MG63 (cell line): Measurements from ENCODE around the gene IL22RA1. TPM values are rescaled to one million over a fixed set of nuclear protein-coding genes. Genes with fewer than 3 reads are reported as not detected.

Source experiments
- DNase-seq: peaks from one replicate; pipeline ENCODE4 v3.0.0-alpha.2; 2020
- H3K27me3 ChIP-seq: fragments of 250-450 bp; sonication (Bioruptor Pico); 2 replicates; pipeline ENCODE4 v1.5.1; 2020; ENCODE audit warnings: mild to moderate bottlenecking, moderate library complexity
- H3K36me3 ChIP-seq: fragments of 250-450 bp; sonication (Bioruptor Pico); 2 replicates; pipeline ENCODE4 v1.5.1; 2020; ENCODE audit warnings: mild to moderate bottlenecking, moderate library complexity
- H3K4me3 ChIP-seq: fragments of 250-450 bp; sonication (Bioruptor Pico); 2 replicates; pipeline ENCODE4 v1.5.1; 2020; ENCODE audit warnings: mild to moderate bottlenecking, moderate library complexity
- H3K9me3 ChIP-seq: fragments of 250-450 bp; sonication (Bioruptor Pico); 2 replicates; pipeline ENCODE4 v1.5.1; 2020; ENCODE audit warnings: mild to moderate bottlenecking, moderate library complexity
- total RNA-seq: library from RNA; depleted of rRNA; stranded (reverse); fragments of >200 nt; shearing (Covaris generic); gene quantifications from 2 replicates; pipeline ENCODE4 v1.2.3, GENCODE V29; 2014; ENCODE audit warnings: low replicate concordance

The IL22RA1 gene
- total RNA-seq, 1 experiment from 2014 or later = not detected

GRCh38 chr1:24126018-24126671 lies 16.8 kb downstream of the IL22RA1 start:
- DNase-seq = peak; percentile 38
- peaks cover 4% of the 10 kb centered on the region; the same call in 1 of the 2 replicates for H3K9me3 ChIP-seq
- no peak overlapping the region for H3K4me3 ChIP-seq
- no peaks in the 10 kb centered on the region for H3K36me3 ChIP-seq
- no peaks in the 10 kb centered on the region for H3K27me3 ChIP-seq

- no peaks in the 10 kb centered on the region for H3K36me3 ChIP-seq
- H3K4me3 ChIP-seq = no peak overlapping the region
- H3K9me3 ChIP-seq = peaks cover 2% of the 10 kb centered on the region; the same call in 1 of the 2 replicates
Observed at GRCh38 chr1:24125456-24125855, 17.5 kb downstream of the IL22RA1 start.

GRCh38 chr1:24124980-24125379 lies 18.0 kb downstream of the IL22RA1 start:
- H3K36me3 ChIP-seq = no peaks in the 10 kb centered on the region

More at GRCh38 chr1:24125456-24125855, 17.5 kb downstream of the IL22RA1 start:
- DNase-seq = no peak
- no peaks in the 10 kb centered on the region for H3K27me3 ChIP-seq

GRCh38 chr1:24123611-24124010 lies 19.3 kb downstream of the IL22RA1 start:
- H3K4me3 ChIP-seq = no peak overlapping the region
- DNase-seq = no peak
- H3K9me3 ChIP-seq = no peaks in the 10 kb centered on the region
- no peaks in the 10 kb centered on the region for H3K36me3 ChIP-seq
- H3K27me3 ChIP-seq = no peaks in the 10 kb centered on the region

More at GRCh38 chr1:24124980-24125379, 18.0 kb downstream of the IL22RA1 start:
- Histone ChIP-seq H3K27me3 (no peaks in the 10 kb centered on the region), H3K4me3 (no peak overlapping the region), H3K9me3 (no peaks in the 10 kb centered on the region)
- no peak for DNase-seq

DNA sequence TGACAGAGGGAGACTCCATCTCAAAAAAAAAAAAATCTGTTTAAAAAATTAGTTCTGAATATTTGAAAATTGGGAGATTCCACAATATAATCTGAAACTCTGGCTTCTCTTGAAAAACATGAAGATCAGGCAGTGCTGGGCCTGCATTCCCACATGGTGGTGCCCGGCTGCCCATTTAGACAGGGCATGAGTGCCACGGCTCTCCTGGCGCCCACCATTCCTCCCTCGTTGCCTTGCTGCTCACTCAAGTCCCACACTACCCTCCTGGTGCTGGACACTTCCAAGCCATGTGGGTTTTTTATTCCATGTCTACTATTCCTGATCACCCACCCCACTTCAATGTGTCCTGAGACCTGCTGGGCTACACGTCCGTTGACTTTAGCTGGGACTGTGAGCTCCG lies 20.2 kb downstream of the IL22RA1 start:
- Histone ChIP-seq H3K9me3 (no peaks in the 10 kb centered on the region), H3K27me3 (no peaks in the 10 kb centered on the region), H3K4me3 (no peak overlapping the region), H3K36me3 (no peaks in the 10 kb centered on the region)
- DNase-seq = no peak

DNA sequence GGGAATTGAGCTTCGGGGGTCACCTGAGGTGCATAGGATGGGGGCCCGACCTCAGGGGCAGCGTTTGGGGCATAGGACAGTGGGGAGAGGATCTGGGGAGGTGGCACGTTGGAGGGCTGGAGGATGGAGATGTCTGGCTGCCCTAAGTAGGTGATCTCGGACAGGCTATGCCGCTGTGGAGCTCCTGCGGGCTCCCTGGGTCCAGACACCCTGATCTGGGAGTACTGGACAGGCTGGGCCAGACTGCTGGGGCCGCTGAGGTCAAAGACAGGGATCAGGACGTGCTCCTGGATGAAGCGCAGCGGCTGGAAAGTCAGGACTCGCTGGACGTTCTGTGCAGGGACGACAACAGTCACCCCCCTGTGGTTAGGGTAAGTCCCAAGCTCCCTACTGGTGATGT lies 21.5 kb downstream of the IL22RA1 start:
- no peaks in the 10 kb centered on the region for H3K27me3 ChIP-seq
- no peak overlapping the region for H3K4me3 ChIP-seq
- DNase-seq = no peak
- H3K9me3 ChIP-seq = no peaks in the 10 kb centered on the region
- H3K36me3 ChIP-seq = no peaks in the 10 kb centered on the region

- DNase-seq = no peak
- H3K27me3 ChIP-seq = no peaks in the 10 kb centered on the region
- H3K36me3 ChIP-seq = no peaks in the 10 kb centered on the region
- no peaks in the 10 kb centered on the region for H3K9me3 ChIP-seq
- no peak overlapping the region for H3K4me3 ChIP-seq
Observed at GRCh38 chr1:24120965-24121364, 22.0 kb downstream of the IL22RA1 start.

GRCh38 chr1:24119859-24120756 lies 22.8 kb downstream of the IL22RA1 start:
- H3K27me3 ChIP-seq = no peaks in the 10 kb centered on the region
- DNase-seq = no peak
- H3K4me3 ChIP-seq = no peak overlapping the region
- no peaks in the 10 kb centered on the region for H3K36me3 ChIP-seq
- no peaks in the 10 kb centered on the region for H3K9me3 ChIP-seq

DNA sequence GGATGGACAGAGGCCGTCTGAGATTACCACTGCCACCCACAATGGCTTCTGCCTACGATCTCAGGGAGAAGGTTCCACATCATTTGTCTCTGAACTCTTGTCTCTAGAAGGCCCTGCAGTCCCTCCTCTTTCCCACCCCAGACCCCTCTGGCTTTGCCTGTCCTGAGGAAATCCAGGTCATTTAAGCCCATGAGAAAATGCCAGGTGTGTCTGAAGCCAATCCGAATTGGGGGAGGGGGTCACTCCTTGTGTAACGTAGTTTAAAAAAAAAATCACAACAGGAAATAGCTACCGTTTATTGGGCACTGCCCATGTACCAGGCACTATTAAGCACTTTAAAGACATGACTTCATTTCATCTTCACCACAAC lies 23.5 kb downstream of the IL22RA1 start:
- no peaks in the 10 kb centered on the region for H3K36me3 ChIP-seq
- H3K4me3 ChIP-seq = no peak overlapping the region
- H3K27me3 ChIP-seq = no peaks in the 10 kb centered on the region
- H3K9me3 ChIP-seq = no peaks in the 10 kb centered on the region
- no peak for DNase-seq

GRCh38 chr1:24118410-24119242 lies 24.3 kb downstream of the IL22RA1 start:
- DNase-seq = no peak
- Histone ChIP-seq H3K27me3 (no peaks in the 10 kb centered on the region), H3K4me3 (no peak overlapping the region), H3K36me3 (no peaks in the 10 kb centered on the region), H3K9me3 (no peaks in the 10 kb centered on the region)

DNA sequence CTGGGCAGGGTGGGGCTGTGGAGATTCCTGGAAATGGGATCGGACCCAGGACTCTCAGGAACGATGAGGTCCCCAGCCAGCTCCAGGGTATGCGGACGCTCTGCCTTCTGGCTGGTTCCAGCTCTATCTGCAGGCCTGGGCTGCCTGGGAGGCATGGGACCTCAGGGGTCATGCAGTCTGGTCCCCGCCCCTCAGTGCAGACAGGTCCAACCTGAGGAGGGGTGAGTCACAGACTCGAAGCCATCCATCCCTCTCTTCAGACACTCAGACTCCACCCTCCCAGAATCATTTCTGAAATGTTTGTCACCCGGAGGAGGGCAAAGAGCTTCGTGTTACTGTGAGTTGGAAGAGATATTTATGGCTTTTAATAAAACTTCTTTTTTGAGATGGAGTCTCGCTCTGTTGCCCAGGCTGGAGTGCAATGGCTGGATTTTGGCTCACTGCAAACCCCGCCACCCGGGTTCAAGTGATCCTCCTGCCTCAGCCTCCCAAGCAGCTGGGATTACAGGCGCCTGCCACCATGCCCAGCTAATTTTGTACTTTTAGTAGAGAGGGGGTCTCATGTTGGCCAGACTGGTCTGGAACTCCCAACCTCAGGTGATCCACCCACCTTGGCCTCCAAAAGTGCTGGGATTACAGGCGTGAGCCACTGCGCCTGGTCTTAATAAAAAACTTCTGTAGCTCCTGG lies 25.1 kb downstream of the IL22RA1 start:
- Histone ChIP-seq H3K9me3 (no peaks in the 10 kb centered on the region), H3K4me3 (no peak overlapping the region), H3K27me3 (no peaks in the 10 kb centered on the region), H3K36me3 (no peaks in the 10 kb centered on the region)
- peak; percentile 19 for DNase-seq

GRCh38 chr1:24117132-24117531 lies 25.8 kb downstream of the IL22RA1 start:
- Histone ChIP-seq H3K4me3 (no peak overlapping the region), H3K27me3 (no peaks in the 10 kb centered on the region), H3K9me3 (no peaks in the 10 kb centered on the region), H3K36me3 (no peaks in the 10 kb centered on the region)
- DNase-seq = no peak

DNA sequence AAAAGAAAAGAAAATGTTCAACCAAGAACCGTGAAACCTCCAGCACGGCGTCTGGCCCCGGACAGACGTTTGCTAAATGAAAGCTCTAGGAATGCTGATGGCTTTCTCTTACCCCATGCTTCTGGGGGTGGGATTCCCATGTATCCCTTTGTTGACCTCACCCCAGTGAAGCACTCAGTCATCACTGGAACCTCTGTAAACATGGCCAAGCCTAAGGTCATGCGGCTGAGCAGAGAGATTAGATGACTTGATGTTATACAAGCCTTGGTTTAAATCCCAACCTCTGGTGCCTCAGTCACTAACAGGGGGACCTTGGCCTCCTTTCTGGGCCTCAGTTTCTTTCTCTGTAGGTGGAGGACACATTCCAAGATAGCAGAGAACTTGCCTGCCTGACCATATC lies 28.2 kb downstream of the IL22RA1 start:
- no peaks in the 10 kb centered on the region for H3K27me3 ChIP-seq

GRCh38 chr1:24113641-24114033 lies 29.3 kb downstream of the IL22RA1 start:
- no peaks in the 10 kb centered on the region for H3K9me3 ChIP-seq
- no peaks in the 10 kb centered on the region for H3K27me3 ChIP-seq
- H3K4me3 ChIP-seq = no peak overlapping the region
- H3K36me3 ChIP-seq = no peaks in the 10 kb centered on the region
- DNase-seq = no peak

More for the DNA sequence above, 28.2 kb downstream of the IL22RA1 start:
- H3K9me3 ChIP-seq = no peaks in the 10 kb centered on the region
- no peaks in the 10 kb centered on the region for H3K36me3 ChIP-seq
- no peak for DNase-seq
- no peak overlapping the region for H3K4me3 ChIP-seq

DNA sequence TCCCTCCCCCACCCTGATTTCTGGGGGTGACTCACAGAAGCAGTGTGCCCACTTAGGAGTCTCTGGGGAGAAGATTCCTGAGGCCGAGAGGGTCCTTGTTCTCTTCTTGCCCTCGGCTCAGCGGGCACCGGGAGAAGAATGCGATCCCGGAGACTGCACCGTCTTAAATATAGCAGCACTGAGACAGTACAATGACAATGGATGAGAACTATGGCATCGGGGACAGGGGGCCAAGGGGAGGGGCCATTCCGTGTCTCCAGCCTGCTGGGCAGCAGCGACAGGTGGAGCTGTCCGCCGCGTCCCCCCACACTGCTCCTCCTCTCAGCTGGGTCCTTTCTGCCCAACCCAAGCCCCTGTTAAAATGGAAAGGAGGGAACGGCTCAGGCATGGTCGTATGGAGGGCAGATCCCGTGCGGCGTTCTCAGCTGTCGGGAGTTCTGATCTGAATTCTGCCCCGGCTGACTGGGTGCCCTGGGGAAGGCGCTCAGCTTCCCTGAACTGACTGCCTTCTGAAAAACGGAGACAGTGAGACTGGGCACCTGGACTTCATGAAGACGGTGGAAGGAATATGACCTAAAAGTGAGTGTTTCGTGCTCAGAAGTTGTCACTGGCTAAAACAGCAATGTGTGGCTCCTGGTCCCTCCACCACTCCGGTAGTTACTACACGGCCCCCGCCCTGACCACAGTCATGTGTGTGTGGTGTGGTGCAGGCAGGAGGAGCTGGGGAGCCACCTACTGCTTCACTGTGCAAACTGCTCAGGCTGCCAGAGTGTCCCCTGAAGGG lies 30.8 kb downstream of the IL22RA1 start, which contains the start of gene MYOM3:
Gene MYOM3, minus strand, starts transcription at position 140 of the 784 bp plus-strand sequence. CDS start 3,499 bp downstream, outside the sequence.
- Histone ChIP-seq H3K4me3 (no peak within 1 kb of the TSS), H3K27me3 (no peaks in the 10 kb centered on the region), H3K36me3 (no peaks in the 10 kb centered on the region), H3K9me3 (no peaks in the 10 kb centered on the region)
- DNase-seq = peak; percentile 60
